Measurements from ENCODE around the gene RNASE8.

GRCh38 chr14:21091821-21092272 lies 34.2 kb downstream of the RNASE8 start:
- TF ChIP-seq CTCF (conservative IDR thresholded peaks at IDR 0.05; ENCODE audit: low read depth, low read length) (no peak), USF2 (IDR thresholded peaks at IDR 0.05; ENCODE audit: low read depth, low read length) (no peak), POLR2A (IDR thresholded peaks at IDR 0.05; ENCODE audit: low read depth, low read length) (no peak), MAFK (IDR thresholded peaks at IDR 0.05; ENCODE audit: low read depth, low read length) (no peak), RAD21 (IDR thresholded peaks at IDR 0.05; ENCODE audit: low read length) (no peak), MXI1 (IDR thresholded peaks at IDR 0.05; ENCODE audit: borderline replicate concordance, low read depth, low read length) (no peak), ELK1 (IDR thresholded peaks at IDR 0.05; ENCODE audit: borderline replicate concordance, low read depth, low read length) (no peak), BHLHE40 (IDR thresholded peaks at IDR 0.05; ENCODE audit: low read depth, low read length) (no peak), RCOR1 (IDR thresholded peaks at IDR 0.05; ENCODE audit: insufficient replicate concordance, low read length) (no peak), FOS (IDR thresholded peaks at IDR 0.05; ENCODE audit: low read depth, low read length) (no peak), RFX5 (IDR thresholded peaks at IDR 0.05; ENCODE audit: low read depth, low read length) (no peak)
